Measurements from ENCODE around the gene CD164. TPM values are rescaled to one million over a fixed set of nuclear protein-coding genes. Genes with fewer than 3 reads are reported as not detected.

The CD164 gene
- total RNA-seq = 100 to 1,000 TPM; 184 to 186 TPM

DNA sequence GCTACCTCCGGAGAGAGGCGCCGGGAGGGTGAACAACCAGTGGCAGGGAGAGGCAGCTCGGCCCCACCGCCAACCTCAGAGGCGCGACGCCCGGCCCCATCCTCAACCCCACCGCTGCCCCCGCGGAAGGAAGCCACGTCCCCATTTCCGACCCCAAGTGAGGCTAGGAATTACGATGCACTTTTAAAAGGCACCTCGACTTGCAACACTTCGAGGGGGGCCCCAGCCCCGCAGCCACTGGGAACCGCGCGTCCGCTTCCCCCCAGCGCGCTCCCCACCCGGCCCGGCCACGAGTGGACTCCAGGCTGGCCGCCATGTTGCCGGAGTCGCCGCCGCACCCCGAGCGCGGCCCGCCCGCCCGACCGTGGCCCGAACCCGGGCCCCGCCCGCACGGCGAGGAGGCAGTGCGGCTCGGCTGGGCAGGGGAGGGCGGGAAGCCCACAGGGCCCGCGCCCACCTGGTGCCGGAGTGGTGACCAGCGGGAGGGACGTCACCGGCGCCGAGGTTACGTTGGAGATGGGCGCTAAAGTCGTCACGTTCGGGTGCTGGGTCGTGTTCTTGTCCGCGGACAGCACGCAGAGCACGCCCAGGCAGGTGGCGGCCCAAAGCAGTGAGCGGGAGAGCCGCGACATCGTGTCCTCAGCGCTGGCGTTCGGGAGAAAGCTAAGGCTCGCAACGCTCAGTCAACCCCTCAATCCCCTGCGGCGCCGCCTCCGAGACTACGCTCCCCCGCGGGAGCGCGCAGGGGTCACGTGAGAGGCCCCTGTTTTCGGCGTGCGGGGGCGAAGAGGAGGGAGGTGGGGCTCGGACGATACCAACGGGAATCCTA is at the start of gene CD164:
Gene CD164, minus strand, starts transcription at position 721 of the 829 bp plus-strand sequence. Its CDS starts 89 bp downstream, at position 632.
- Mint-ChIP-seq H3K9me3 (no peaks in the 10 kb centered on the region), H3K36me3 (peaks cover 36 to 38% of the 10 kb centered on the region in 2 donors), H3K27ac (peak within 1 kb of the TSS; percentile 97 to 98)
- DNase-seq (ENCODE audit: low spot score in 2 of 2) = peak; percentile 93 to 94
- peak; percentile 53 to 66 for ATAC-seq

DNA sequence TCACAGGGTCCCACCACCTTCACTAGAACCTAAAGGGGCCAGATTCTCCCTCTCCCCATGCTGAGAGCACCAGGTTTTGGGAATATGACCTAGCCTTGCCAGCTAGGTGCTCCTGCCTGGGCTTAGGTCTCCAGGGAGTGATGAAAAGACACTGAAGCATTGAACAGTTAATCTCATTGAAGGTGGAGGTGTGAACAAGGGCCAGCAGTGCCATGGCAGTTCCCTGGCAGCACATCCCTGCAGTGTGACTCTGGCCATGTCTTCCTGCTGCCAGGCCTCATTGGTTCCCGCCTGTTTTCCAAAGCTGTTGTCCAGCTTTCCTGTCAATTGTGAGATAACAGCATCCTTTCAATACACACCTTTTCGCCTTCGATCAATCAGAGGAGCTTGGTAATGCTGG is 47.2 kb upstream of the CD164 start:
- H3K36me3 Mint-ChIP-seq = no peaks in the 10 kb centered on the region
- no peak for DNase-seq (ENCODE audit: low spot score in 2 of 2)
- H3K9me3 Mint-ChIP-seq = no peaks in the 10 kb centered on the region
- ATAC-seq = no peak
- H3K27ac Mint-ChIP-seq = peak overlapping the region; percentile 1 to 3

DNA sequence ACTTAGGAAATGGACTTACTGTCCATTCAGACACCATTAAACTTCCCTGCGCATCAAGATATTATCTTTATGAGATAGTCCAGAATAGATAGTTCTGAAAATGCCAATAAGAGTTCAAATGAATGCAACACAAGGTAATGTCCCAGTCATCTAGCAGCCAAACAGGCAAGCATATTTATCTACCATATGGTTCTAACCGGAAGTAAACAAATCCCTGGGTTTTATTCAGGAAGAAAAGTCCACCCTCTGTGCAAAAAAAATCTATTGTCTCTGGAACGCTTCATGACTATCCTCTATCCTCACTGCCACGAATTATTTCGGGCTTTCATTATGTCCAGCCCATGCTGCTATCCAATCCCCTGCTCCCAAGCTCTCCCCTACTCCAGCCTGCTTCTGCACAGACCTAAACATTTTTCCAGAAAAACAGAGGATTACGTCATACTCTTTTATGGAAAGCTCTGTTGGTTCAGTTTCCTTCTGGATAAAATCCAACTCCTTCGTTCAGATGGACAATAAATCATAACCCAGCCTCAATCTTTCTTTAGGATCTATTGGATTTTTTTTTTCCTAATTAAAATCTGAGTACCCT is 46.7 kb upstream of the CD164 start:
- H3K36me3 Mint-ChIP-seq = no peaks in the 10 kb centered on the region
- H3K9me3 Mint-ChIP-seq = no peaks in the 10 kb centered on the region
- ATAC-seq (no peak), DNase-seq (ENCODE audit: low spot score in 2 of 2) (no peak)
- peak overlapping the region in 1 of 2 donors; percentile 3 for H3K27ac Mint-ChIP-seq

DNA sequence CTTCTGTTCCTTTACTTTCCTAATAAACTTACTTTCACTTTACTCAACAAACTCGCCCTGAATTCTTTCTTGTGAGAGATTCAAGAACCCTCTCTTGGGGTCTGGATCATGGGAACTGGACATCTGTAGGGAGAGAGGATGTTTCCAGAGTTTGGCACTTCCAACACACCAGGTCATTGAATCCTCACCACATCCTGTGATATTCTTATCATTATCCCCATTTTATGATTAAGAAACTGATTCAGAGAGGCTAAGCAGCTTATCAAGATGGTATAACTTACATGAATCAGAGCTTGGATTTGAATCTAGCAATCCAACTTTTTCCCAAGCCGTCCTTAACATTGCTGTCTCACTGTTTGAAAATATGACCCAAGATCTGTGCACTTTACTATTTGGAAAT is 42.7 kb upstream of the CD164 start:
- ATAC-seq = no peak
- no peak for DNase-seq (ENCODE audit: low spot score in 2 of 2)
- Mint-ChIP-seq H3K36me3 (no peaks in the 10 kb centered on the region), H3K27ac (no peak overlapping the region), H3K9me3 (no peaks in the 10 kb centered on the region)

DNA sequence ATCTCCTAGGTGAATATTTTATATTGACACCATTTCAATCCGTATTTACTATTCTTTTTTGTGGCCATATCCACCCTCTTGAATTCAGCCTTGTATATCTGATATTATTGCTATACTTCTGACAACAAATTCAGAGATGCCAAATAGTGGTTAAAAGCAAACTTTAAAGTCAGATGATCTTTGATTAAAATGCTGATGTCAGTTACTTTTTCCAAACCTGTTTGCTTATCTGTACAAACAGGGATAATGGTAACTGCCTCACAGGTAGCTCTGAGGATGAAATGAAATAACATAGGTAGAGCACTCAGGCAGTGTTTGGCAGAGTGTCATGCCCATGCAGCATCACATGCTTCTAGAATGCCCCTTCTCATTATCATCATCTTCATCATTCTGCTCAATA is 38.9 kb upstream of the CD164 start:
- H3K27ac Mint-ChIP-seq = no peak overlapping the region
- no peaks in the 10 kb centered on the region for H3K36me3 Mint-ChIP-seq
- H3K9me3 Mint-ChIP-seq = no peaks in the 10 kb centered on the region
- no peak for ATAC-seq
- no peak for DNase-seq (ENCODE audit: low spot score in 2 of 2)

GRCh38 chr6:109420751-109421150 is 38.5 kb upstream of the CD164 start:
- no peak for DNase-seq (ENCODE audit: low spot score in 2 of 2)
- Mint-ChIP-seq H3K27ac (no peak overlapping the region), H3K9me3 (no peaks in the 10 kb centered on the region), H3K36me3 (no peaks in the 10 kb centered on the region)
- ATAC-seq = no peak

DNA sequence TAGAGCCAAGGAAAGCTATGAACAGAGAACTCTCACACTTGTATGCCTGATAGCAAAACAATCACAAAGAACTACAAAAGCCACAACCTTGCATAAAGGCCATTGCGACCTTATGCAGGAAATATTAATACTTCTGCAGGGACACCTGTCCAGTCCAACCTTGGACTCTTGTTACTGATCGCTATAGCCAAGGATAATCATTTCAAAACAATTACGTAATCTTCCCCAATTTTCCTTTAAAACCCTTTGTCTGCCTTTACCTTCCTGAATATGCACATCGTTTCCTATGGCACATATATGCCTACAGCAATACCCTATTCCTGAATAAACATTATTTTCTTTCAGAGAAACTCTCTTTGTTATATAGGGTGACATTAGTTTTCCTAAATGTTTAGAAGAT is 35.4 kb upstream of the CD164 start:
- H3K9me3 Mint-ChIP-seq = no peaks in the 10 kb centered on the region
- H3K27ac Mint-ChIP-seq = no peak overlapping the region
- DNase-seq (ENCODE audit: low spot score in 2 of 2) = no peak
- no peaks in the 10 kb centered on the region for H3K36me3 Mint-ChIP-seq
- ATAC-seq = no peak

DNA sequence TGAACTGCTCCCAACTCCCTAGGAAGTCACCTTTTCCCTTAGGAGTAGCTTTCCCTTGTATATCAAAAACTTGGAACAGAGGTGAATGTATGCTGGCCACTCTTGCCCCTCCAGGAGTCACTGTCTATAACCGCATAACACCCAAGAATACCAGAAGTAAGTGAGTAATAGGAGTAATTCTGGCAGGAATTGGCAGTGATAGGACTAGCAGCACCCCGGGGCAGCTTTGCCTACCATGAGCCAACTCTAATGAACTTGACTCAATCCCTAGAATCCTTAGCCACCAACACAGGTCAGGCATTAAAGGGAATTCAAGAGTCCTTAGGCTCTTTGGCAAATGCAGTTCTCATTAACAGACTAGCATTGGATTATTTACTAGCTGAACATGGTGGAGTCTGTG is 28.8 kb upstream of the CD164 start:
- Mint-ChIP-seq H3K36me3 (no peaks in the 10 kb centered on the region), H3K9me3 (no peaks in the 10 kb centered on the region), H3K27ac (no peak overlapping the region)
- no peak for DNase-seq (ENCODE audit: low spot score in 2 of 2)
- ATAC-seq = no peak

DNA sequence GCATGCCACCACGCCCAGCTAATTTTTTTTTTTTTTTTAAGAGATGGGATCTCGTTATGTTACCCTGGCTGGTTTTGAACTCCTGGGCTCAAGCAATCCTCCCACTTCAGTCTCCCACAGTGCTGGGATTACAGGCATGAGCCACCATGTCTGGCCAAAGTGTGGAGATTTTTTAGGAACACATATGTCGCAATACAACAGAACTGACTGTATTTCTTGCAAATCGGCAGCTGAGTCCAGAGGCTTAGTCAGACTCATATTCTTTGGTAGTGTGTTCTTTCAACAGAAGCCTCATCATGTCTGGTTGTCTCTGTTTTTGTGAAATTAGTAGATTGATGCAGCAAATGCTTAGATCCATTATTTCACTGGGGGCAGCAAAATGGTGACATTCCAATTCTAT is 23.9 kb upstream of the CD164 start:
- DNase-seq (ENCODE audit: low spot score in 2 of 2) = no peak
- no peaks in the 10 kb centered on the region for H3K36me3 Mint-ChIP-seq
- no peaks in the 10 kb centered on the region for H3K9me3 Mint-ChIP-seq
- no peak for ATAC-seq
- H3K27ac Mint-ChIP-seq = no peak overlapping the region

- no peak for DNase-seq (ENCODE audit: low spot score in 2 of 2)
- Mint-ChIP-seq H3K36me3 (no peaks in the 10 kb centered on the region), H3K9me3 (no peaks in the 10 kb centered on the region), H3K27ac (peak overlapping the region in 1 of 2 donors; percentile 3)
- ATAC-seq = peak in 1 of 2 donors; percentile 16
Measured at GRCh38 chr6:109397020-109397419, 14.8 kb upstream of the CD164 start.

DNA sequence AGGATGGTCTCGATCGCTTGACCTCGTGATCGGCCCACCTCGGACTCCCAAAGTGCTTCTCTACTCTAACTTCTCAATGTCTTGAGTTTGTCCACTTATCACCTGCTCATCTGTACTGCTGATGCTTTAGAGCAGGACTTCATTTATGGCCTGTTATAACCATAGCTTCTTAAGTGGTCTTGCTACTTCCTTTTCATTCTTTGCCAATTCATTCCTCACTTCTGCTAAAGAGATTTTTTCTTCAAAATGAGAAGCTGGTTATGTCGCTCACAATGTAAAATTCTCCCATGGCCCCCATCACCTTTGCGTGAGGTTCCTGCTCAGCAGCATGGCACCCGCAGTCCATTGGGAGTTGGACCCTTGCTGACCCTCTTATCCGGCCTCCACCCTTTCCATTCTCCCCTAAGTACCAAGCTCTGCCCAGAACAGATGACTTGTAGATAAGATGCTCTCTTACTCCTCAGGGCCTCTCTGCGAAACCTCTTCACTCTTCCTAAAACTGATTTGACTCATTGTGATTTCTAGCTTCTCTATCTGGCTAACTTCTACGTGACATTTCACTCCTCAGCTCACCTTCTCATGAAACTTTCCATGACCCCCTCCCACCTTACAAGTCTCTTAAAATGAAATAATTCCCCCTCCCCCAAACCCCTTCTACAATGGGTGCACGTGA is 13.9 kb upstream of the CD164 start:
- ATAC-seq = peak in 1 of 2 donors; percentile 58
- H3K36me3 Mint-ChIP-seq = no peaks in the 10 kb centered on the region
- H3K27ac Mint-ChIP-seq = no peak overlapping the region
- H3K9me3 Mint-ChIP-seq = no peaks in the 10 kb centered on the region
- no peak for DNase-seq (ENCODE audit: low spot score in 2 of 2)

DNA sequence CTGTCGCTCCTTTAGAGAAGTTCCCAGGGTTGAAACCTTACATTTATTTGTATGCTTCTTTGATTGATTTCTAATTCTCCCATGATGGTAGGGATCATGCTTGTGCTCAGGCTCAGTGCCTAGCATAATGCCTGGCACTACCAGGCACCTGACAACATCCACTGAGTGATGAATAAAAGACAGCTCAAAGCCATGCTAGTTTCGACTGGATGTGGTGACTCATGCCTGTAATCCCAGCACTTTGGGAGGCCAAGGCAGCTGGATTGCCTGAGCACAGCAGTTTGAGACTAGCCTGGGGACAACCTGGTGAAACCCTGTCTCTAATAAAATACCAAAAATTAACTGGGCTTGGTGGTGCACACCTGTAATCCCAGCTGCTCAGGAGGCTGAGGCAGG is 11.6 kb upstream of the CD164 start:
- Mint-ChIP-seq H3K36me3 (no peaks in the 10 kb centered on the region), H3K27ac (no peak overlapping the region), H3K9me3 (no peaks in the 10 kb centered on the region)
- ATAC-seq (peak in 1 of 2 donors; percentile 43), DNase-seq (ENCODE audit: low spot score in 2 of 2) (no peak)

DNA sequence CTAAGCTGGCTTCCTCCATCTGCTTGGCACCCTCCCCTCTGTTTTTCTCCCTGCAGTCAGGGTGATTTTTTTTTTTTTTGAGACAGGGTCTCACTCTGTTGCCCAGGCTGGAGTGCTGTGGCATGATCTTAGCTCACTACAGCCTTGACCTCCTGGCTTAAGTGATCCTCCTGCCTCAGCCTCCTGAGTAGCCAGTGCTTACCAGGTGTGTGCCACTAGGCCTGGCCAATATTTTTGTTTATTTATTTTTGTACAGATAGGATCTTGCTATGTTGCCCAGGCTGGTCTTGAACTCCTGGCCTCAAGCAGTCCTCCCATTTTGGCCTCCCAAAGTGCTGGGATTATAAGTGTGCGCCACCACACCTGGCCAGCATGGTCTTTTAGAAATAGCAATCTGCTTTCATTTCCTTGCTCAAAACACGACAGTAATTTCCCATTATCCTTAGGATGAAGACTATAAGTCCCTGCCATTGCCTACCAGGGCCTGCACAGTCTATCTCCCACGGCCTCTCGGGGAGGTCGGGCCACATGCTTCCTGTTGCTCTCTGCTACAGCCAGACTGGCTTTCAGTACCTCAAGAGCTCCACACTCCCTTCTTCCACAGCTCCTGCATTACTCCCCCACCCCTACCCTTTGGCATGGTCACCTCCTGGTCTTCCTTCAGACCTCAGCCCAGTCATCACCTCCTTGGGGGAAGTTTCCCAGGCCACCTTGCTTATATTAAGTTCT is 11.1 kb upstream of the CD164 start:
- Mint-ChIP-seq H3K36me3 (no peaks in the 10 kb centered on the region), H3K27ac (no peak overlapping the region), H3K9me3 (no peaks in the 10 kb centered on the region)
- ATAC-seq = no peak
- DNase-seq (ENCODE audit: low spot score in 2 of 2) = no peak

GRCh38 chr6:109389650-109390274 is 7.5 kb upstream of the CD164 start:
- Mint-ChIP-seq H3K27ac (no peak overlapping the region), H3K9me3 (no peaks in the 10 kb centered on the region), H3K36me3 (no peaks in the 10 kb centered on the region)
- DNase-seq (ENCODE audit: low spot score in 2 of 2) = no peak
- ATAC-seq = no peak

DNA sequence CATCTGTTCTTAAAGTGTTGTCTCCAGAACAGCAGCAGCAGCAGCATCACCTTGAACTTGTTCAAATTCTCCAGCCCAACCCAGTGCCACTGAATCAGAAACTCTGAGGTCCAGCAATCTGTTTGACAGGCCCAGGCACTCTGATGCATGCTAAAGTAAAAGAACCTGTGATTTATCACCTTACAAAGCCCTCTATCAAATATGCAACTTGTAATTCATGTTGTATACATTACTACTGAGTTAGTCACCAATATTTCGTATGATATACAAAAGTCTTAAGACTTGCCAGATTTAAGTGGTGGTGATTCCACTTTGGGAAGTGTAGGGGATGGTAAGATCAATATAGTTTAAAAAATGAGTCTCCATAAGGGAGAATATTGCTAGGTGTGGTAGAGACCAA is 6.0 kb upstream of the CD164 start:
- H3K27ac Mint-ChIP-seq = no peak overlapping the region
- H3K9me3 Mint-ChIP-seq = no peaks in the 10 kb centered on the region
- no peak for DNase-seq (ENCODE audit: low spot score in 2 of 2)
- ATAC-seq = no peak
- H3K36me3 Mint-ChIP-seq = no peaks in the 10 kb centered on the region

GRCh38 chr6:109383438-109383940 is 1.2 kb upstream of the CD164 start:
- DNase-seq (ENCODE audit: low spot score in 2 of 2) (no peak), ATAC-seq (no peak)
- Mint-ChIP-seq H3K36me3 (peaks cover 28 to 29% of the 10 kb centered on the region in 2 donors), H3K27ac (peak overlapping the region; percentile 97 to 98), H3K9me3 (no peaks in the 10 kb centered on the region)

All from activated naive CD4-positive, alpha-beta T cell treated with anti-CD3 and anti-CD28 coated beads, Interleukin-2, amount 50 U/mL, for 72 hours (primary cell).